Dedifferentiated amniotic fluid mesenchymal stem cell (primary cell): ENCODE results near the gene MB21D2.

Source experiments
- DNase-seq: peaks from one replicate; pipeline ENCODE4 v3.0.0-alpha.2; 2016; ENCODE audit errors: extremely low spot score

Gene MB21D2

DNA sequence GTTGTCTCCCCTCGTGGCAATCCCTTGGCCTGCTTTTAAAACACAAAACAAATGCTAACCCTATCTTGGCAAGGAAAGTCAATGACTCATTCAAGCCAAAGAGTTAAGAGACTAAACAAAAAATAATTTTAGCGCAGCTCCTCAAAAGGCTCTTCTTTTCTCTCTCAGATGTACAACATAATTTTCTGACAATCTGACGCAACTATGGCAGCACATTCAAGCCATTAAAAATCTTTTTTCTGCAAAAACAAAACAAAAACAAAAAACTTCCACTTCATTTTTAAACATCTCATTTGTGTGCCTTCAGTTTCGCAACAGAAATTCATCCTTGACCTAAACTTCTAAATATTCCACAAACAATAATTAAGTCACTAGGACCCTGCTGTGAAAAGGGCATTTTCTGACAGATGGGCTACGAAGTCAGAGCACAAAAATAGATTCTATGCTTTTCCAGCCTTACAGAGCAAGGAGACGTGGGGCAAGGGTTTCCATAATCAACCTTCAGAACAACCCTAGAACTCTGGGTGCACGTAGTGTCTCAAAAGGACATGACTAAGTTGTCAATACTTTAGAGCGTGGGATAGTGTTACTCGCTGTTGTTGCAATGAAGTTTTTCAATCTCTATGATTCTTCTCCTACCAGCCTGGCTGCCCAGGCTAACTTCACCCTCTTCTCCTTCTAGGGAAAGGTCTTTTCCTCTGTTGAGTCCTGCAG is 84.3 kb downstream of the MB21D2 start:
- DNase-seq, result peak; percentile 74

DNA sequence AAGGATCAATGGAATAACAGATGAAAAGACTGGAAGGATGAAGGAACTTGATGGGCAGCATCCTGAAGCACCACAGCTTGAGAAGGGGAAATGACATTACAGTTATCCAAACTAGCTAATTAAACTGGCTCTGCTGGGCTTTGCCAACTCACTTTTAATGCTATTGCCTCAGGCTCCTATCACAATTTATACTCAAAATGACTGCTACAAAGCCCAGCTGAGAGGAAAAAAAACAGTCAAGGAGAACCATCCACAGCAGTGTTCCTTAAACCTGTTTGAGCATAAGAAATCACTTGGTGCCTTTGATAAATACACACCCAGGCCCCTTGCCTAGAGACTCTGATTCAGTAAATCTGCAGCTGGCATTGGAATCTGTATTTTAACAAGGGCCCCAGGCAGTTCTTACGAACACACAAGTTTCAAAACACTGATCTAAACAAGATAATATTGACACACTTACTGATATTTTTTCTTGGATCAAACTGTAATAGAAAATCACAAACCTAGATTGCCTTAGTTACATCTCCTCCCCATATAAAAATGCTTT is 85.8 kb downstream of the MB21D2 start:
- no peak for DNase-seq

DNA sequence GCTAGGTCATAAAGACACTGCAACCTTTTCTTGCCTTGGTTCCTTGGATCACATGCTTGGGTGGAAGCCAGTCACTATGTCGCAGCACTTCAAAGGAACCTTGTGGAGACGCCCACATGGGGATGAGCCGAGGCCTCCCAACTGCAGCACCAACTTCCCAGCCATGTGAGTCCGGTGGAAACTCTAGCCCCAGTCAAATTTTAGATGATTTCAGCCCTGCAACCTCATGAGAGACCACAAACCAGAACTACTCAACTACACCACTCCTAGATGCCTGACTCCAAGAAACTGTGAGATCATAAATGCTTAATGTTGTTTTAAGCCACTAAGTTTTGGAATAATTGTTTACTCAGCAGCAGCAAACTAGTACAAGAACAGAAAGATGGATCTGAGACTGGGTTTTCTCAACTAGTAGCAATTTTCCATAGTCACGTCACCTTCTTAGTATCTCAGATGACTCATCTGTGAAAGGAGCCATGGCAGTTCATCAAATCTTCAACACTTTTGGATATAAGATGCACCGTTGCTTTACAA is 86.5 kb downstream of the MB21D2 start:
- DNase-seq, result peak; percentile 70

DNA sequence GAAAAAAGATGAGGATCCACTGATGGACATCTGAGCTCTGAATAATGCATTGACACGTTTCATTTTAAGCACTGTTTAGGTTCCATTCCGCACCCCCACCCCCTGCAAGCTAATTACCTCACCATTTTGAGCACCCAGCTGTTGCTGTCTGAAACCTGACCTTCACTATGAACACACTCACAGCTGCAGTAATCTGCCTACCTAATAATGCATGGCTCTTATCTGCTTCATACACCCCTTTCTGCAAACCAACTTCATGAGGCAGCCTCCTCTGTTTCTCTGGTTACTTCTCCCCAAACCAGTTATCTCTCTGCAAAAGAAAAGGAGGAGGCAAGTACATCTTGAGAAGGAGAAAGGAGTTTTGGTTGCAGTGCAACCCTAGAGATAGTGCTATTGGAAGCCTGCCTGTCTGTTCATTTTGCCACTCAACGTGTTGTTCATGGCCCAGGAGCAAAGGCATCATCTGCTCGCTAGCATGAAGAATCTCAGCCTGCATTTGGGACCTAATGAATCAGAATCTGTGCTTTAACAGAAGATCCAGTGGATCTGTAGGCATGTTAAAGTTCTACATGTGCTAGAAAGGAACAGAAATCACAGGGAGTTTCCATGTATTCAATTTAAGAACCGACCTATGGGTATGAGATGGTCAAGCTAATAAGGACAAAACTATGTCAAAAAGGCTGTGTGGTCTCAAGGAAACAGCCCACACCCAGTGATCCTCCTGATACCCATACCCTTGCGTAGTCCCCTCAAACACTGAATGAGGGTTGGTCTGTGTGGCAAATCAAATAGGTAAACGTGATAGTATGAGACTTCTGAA is 87.2 kb downstream of the MB21D2 start:
- no peak for DNase-seq

DNA sequence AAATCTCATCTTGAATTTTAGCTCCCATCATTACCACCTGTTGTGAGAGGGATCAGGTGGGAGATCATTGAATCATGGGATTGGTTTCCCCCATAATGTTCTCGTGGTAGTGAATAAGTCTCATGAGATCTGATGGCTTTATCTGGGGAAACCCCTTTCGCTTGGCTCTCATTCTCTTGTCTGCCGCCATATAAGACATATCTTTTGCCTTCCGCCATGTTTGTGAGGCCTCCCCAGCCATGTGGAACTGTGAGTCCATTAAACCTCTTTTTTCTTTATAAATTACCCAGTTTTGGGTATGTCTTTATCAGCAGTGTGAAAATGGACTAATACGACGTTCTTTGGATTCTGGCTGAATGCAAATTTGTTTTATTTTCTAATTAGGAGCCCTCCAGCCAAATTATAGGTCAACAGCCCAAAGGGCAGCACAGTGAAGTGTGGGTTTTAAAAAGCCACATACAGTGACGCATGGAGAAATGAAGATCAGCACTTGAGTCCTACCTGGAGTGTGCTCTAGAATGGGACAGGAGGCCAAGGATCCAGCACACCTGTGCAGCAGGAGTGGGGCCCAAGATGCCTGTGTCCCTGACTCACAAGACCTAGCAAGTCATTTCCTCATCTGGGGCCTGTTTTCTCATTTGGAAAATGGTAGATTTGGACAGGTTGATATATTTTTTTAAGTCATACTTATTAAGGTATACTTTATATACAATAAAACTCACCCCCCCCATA is 89.6 kb downstream of the MB21D2 start:
- no peak for DNase-seq

DNA sequence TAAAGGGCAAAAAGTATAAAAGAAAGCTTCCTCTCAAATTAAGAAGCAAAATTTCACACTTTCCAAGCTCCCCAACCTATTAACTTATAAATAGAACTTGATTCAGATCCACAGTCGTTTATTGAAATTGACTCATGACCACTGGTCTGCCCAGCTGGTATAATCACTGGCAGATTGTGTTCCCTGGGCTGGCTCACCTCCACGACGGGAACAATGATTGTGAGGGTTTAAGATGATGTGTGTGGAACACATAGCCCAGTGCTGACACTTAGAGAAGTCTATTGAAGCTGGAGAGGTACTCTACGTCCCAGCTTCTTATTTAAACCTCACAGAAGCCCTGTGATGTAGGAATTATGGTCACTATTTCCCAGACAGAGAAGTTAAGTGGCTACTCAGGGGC is 90.4 kb downstream of the MB21D2 start:
- DNase-seq, result no peak

DNA sequence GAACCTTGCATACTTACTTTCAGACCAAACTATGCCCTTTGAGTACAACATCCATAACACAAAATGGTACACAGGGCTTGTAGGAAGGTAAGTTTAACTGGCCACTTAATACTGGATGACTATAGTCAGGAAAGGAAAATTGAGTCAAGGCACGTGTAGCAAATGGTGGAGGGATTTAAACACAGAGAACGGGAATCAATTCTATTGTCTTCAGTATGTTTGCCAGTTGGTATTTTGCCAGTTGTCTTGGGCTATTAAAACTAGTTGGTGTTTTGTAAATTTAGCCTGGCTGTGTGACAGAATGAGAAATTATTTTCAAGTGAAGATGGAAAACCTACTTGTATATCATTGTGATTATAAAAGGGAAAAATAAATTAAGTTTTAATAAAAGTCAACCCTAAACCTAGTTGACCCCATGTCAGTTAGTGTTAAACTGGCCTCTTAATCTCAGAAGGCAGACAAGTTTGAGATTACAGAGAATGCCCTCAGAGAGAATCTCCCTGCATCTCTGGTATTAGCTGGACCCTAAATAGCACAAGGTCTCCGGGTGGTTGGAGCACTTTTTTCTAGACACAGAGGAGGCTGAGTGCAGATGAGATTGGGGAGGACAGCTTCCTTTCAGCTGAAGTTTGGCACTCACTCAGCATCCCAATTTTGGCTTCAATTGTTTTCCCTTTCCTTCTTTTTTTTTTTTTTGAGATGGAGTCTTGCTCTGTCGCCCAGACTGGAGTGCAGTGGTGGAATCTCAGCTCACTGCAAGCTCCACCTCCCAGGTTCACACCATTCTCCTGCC is 91.2 kb downstream of the MB21D2 start:
- no peak for DNase-seq

DNA sequence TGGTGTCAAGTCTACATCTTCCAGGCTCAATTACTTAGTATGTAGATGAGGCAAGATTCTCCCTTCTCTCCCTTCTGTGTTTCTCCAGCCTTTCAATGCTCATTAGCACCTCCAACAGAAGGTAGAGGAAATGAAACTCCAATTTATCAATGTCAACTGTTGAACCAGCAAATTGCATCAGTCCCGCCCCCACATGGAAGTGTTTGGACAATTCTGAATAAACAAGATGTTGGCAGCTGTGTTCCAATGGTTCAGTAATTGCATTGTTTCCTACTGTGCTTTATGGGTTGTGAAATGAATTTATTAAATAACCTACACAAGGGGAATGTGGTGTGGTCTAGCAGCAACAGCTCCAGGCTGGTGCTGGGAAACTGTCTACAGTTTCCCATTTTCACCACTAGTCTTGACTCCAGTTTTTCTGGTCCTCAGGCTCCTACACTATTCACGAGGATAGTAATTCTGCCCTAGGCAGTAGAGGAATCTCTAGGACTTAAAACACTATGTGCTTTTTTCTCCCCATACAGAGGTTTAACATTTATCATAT is 91.9 kb downstream of the MB21D2 start:
- DNase-seq, result no peak

DNA sequence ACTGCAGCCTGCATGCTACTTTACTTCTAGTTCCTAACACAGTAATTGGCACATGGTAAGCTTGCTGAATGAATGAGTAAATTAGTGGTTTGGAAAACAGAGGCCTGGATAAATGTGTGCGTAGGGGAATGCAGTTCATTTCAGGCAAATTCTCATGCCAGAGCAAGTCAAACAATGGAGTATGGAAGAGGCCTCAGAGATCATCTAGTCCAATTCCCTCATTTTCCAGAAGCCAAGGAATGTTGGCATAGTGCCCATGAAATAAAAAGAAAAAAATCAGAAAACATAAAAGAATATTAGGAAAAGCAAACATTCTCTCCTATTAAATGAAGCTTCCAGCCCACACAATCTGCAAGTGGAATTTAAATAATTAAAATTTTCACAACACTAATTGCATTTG is 92.4 kb downstream of the MB21D2 start:
- no peak for DNase-seq

DNA sequence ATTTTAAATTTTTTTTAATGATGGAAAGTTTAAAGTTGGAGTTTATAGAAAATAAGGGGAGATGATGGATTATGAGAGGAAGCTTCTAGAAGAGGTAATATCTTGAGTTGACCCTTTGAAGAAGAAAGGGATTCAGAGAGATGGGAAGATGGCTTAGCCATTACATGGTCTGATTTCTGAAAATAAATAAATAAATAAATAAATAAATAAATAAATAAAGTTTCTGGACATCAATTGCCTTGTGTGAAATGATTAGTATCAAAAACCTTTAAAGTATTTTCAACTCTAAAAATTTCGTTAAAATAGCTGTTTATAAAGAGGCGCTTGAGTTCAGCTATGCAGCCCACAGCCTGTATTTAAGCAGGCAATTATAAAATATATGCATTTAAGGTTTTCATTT is 93.3 kb downstream of the MB21D2 start:
- no peak for DNase-seq

DNA sequence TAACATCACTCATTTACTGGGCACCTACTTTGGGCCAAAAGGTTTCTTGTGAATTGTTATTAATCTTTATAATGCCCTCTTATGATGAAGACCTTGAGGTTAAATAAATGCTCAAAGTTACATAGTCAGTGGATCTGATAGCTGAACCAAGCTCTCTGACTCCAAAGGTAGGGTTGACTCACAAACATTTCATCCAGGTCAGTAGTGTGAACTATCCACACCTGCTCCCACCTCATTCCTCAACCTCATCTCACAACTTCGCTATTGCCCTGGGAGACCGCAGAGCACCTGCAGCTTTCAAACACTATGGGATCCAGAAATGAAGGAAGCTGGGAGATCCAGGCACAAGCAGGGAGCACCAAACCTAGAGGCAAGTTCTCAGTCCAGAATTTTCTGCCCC is 96.5 kb downstream of the MB21D2 start:
- DNase-seq, result no peak

DNA sequence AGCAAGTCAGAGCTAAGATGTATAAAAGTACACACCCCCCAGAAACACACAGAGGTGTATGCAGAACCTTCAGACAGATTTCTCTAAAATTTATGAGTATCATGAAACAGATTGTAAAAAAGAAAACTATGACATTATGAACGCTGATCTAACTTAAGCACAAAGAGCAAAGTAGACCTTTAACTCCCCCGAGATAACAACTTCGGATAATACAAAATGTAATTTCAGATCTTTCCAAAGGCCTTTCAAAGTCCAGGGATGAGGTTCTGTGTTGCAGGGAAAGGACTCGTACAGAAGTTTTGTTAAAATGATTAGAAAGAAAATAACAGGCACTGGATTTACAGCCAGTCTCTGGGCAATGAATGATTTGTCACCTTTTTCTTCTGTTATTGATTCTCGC is 97.5 kb downstream of the MB21D2 start:
- no peak for DNase-seq

DNA sequence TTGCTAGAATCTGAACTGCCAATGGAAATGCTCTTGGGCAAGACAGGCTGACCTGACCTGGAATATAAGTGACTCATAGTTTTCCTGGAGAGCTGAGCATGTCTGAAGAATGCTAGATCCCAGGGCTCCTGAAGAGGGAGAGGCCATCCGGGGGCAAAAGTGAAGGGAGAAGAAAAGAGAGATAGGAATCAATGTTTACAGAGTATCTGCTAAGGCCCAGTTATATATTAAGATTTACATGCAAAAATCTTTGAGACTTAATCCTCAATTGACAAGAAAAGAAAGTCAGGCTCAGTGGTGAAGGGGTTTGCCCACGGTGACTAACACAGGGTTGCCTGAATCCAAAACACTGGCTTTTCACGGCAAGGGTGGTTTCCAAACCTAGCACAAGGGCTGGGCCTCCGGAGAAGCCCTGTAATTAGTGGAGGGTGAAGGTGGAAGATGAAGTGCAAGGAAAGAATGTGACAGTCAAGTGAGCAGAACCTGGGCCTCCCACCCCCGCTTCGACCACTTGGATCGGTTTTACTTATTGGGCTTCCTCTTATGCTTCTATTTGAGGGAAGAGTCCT is 98.6 kb downstream of the MB21D2 start:
- peak; percentile 51 for DNase-seq

DNA sequence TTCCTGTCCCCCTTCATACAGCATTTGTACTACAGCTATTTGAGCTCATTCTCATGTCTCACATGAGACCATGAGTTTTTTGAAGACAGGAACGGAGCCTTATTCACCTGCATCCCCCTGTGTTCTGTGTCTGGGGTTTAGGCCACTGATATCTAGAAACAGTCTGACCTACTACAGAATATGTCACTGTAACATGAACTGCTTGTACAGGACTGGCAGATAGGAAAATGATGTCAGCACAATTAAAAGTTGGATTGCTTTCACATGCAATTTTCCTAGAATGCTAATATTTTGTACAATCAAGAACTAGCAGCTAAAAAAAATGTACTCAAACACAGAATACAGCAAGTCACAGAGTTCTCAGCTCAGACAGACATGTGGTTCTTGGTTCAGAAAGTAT is 99.5 kb downstream of the MB21D2 start:
- no peak for DNase-seq

DNA sequence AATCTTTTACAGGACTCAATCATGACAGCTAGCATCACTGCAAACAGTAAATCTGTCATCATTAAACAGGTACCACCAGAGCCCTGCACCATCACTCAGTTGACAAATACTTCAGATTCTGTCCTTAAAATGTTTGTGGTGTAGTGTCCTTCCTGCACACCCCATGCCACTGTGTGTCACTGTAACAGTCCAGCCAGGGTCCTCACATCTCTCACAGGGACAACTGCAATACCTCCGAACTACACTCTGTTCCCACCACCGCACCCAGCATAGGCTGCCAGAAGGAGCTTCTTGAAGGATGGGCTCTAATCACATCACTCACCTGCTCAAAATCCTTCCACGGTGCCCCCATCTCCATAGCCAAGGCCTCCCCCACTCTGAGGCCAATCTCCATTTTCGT is 100.2 kb downstream of the MB21D2 start:
- no peak for DNase-seq

DNA sequence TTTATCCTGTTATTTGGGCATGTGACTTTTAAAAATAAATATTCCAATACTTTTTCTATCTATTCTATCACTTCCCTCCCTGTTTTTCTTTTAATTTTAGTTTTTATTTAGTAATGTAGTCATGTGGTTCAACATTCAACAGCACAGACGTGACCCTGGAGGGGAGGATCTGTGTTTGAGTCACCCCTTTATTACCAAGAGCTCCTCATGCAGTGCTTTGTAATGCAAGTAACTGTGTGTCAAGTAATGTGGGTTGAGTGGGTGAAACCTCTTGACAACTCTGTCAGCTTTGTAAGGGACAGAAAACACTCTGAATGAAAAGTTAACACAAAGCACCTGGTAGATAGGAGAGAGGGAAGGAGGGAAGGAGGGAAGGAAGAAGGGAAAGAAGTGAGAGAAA is 100.6 kb downstream of the MB21D2 start:
- DNase-seq, result no peak

DNA sequence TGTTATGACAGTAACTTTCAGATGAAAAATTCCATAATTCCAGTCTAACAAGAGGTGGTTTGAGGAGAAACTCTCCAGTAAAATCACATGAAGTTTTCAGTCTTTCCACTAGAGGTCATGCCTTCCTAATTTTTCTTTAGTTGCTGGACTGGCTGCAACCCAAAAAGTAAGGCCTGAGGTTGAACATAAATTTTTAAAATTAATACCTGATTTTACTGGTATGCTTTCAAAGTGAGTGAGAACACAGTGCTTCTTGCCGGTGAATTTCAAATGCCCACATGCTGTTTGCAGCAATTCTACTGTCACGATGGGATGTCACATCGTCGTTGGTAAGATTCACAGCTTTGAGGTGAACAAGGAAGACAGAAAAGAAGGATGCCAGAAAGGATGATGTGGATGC is 101.3 kb downstream of the MB21D2 start:
- peak; percentile 60 for DNase-seq

DNA sequence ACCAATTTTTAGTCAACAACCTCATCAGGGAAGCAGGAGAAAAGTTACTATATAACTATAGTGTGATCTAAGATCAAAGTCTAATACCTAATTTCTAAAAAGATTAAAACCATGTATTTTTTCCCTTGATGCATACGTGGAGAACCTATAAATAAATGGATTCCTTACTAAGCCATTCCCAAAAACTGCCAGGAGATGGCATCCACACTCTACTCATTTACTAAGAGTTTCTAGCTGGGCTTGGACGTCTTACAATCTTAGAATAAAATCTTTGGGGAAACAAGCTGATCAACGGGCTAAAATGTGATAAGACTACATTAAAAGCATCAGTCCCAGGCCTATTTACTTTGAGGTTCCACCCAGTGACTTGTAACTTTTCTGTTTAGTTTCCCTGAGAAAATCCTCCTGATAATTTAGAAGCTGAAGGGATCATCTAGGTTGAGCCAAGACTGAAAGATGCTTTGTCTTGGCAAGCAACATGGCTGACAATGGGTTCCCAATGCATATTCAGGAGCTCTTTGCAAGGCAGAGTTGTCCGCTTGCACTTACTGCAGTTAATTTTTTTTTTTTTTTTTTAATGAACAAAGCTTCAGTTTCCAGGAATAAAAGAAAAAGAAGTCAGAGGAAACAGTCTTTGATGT is 104.8 kb downstream of the MB21D2 start:
- peak; percentile 73 for DNase-seq

DNA sequence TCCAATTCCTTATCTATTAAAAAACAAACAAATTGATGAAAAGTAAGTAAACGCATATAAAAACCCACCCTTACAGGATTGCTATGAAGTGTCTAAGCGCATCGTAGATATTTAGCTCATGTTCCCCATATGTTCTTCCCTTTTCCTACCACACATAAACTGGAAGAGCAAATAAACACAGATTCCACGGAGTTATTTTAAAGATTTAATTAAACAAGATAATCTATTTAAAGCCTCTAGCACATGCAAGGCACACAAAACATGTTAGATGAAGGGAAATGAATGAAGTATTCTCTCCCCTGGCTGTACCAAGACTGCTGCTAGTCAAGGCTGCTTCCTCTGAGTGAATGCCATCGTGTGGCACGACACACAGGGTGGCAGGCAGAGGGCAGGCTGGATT is 111.9 kb downstream of the MB21D2 start:
- DNase-seq, result no peak

DNA sequence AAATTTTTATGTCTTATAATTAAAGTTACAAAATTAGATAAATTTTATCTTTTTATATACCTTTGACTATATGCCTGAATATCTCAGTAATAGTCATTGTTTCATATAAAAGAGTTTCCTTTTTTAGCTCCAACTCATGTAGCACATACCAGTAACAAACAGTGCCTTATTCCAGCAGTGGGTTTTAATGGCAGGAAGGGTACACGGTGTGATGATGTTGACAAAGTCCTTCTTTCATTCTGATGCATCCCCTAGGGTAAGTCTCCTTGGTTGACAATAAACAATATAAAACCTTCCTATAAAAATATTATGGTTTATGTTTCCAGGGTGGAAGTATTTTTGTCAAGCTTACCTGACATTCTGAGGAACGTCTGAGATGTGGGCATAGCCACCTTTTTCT is 113.2 kb downstream of the MB21D2 start:
- DNase-seq, result no peak
